Liver (tissue), 9 donors: ENCODE results near the gene FAAH. TPM values are rescaled to one million over a fixed set of nuclear protein-coding genes. Genes with fewer than 3 reads are reported as not detected.

Source experiments
- DNase-seq: peaks from one replicate; pipeline ENCODE4 v3.0.0-alpha.2; 2017; ENCODE audit warnings: low spot score
- H3K27ac ChIP-seq, 2 donors: one replicate each; pipeline ENCODE4 v1.7.0; 2013; ENCODE audit warnings: inconsistent platforms in 2 of 2, low read length in 2 of 2, control low read depth in 1 of 2, low read depth in 1 of 2, mild to moderate bottlenecking in 1 of 2
- H3K27me3 ChIP-seq, 4 donors: one replicate each; pipeline versions ENCODE4 v1.6.1 to v1.7.0; 2013; ENCODE audit warnings: low read length in 3 of 4, inconsistent platforms in 1 of 4, mild to moderate bottlenecking in 1 of 4, moderate library complexity in 1 of 4; ENCODE audit not compliant: control insufficient read depth in 4 of 4, insufficient read depth in 4 of 4
- H3K36me3 ChIP-seq, 4 donors: one replicate each; pipeline versions ENCODE4 v1.6.1 to v1.7.0; 2013; ENCODE audit warnings: low read length in 3 of 4, mild to moderate bottlenecking in 3 of 4, low read depth in 1 of 4, moderate library complexity in 1 of 4; ENCODE audit not compliant: control insufficient read depth in 4 of 4, insufficient read depth in 3 of 4
- H3K4me1 ChIP-seq, 4 donors: one replicate each; pipeline versions ENCODE4 v1.6.1 to v1.7.0; 2013; ENCODE audit warnings: low read length in 3 of 4, mild to moderate bottlenecking in 3 of 4, moderate library complexity in 1 of 4; ENCODE audit not compliant: control insufficient read depth in 4 of 4, insufficient read depth in 4 of 4
- H3K4me3 ChIP-seq, 3 donors: one replicate each; pipeline versions ENCODE4 v1.6.1 to v1.7.0; 2013; ENCODE audit warnings: low read length in 3 of 3, control low read depth in 1 of 3, low read depth in 1 of 3, mild to moderate bottlenecking in 1 of 3
- H3K9ac ChIP-seq, 2 donors: one replicate each; pipeline ENCODE4 v1.7.0; 2013; ENCODE audit warnings: low read length in 2 of 2, mild to moderate bottlenecking in 2 of 2, moderate library complexity in 2 of 2, control low read depth in 1 of 2, low read depth in 1 of 2
- H3K9me3 ChIP-seq, 4 donors: one replicate each; pipeline versions ENCODE4 v1.6.1 to v1.7.0; 2013; ENCODE audit warnings: low read length in 3 of 4; ENCODE audit not compliant: control insufficient read depth in 4 of 4
- EGR1 ChIP-seq, 2 donors: IDR thresholded peaks; 2 replicates each; pipeline ENCODE4 v1.6.1; 2016 to 2018; ENCODE audit warnings: antibody characterized with exemption in 2 of 2, low read depth in 2 of 2
- FOXA1 ChIP-seq: IDR thresholded peaks from 2 replicates; pipeline ENCODE4 v1.6.1; 2016; ENCODE audit warnings: antibody characterized with exemption
- FOXA2 ChIP-seq: IDR thresholded peaks from 2 replicates; pipeline ENCODE4 v1.6.1; 2016; ENCODE audit warnings: antibody characterized with exemption
- GABPA ChIP-seq, 2 donors: IDR thresholded peaks in 1 of 2; conservative IDR thresholded peaks in 1 of 2; 2 replicates each; pipeline ENCODE4 v1.6.1; 2016; ENCODE audit warnings: antibody characterized with exemption in 2 of 2, mild to moderate bottlenecking in 1 of 2, moderate library complexity in 1 of 2
- HNF4A ChIP-seq, 2 donors: conservative IDR thresholded peaks; 2 replicates each; pipeline ENCODE4 v1.6.1; 2016; ENCODE audit warnings: antibody characterized with exemption in 2 of 2, mild to moderate bottlenecking in 2 of 2
- HNF4G ChIP-seq: IDR thresholded peaks from 2 replicates; pipeline ENCODE4 v1.6.1; 2016; ENCODE audit warnings: antibody characterized with exemption
- JUND ChIP-seq, 2 donors: IDR thresholded peaks; 2 replicates each; pipeline ENCODE4 v1.6.1; 2016; ENCODE audit warnings: antibody characterized with exemption in 2 of 2
- NR2F2 ChIP-seq: IDR thresholded peaks from 2 replicates; pipeline ENCODE4 v1.6.1; 2016; ENCODE audit warnings: antibody characterized with exemption
- RAD21 ChIP-seq, 2 donors: IDR thresholded peaks; 2 replicates each; pipeline ENCODE4 v1.6.1; 2016; ENCODE audit warnings: antibody characterized with exemption in 2 of 2, mild to moderate bottlenecking in 2 of 2
- RXRA ChIP-seq, 2 donors: IDR thresholded peaks; 2 replicates each; pipeline ENCODE4 v1.6.1; 2017 to 2018; ENCODE audit warnings: antibody characterized with exemption in 2 of 2, mild to moderate bottlenecking in 1 of 2
- SP1 ChIP-seq: IDR thresholded peaks from 2 replicates; pipeline ENCODE4 v1.6.1; 2018; ENCODE audit warnings: antibody characterized with exemption, mild to moderate bottlenecking
- TAF1 ChIP-seq: conservative IDR thresholded peaks from 2 replicates; pipeline ENCODE4 v1.6.1; 2016; ENCODE audit warnings: antibody characterized with exemption, mild to moderate bottlenecking
- YY1 ChIP-seq: IDR thresholded peaks from 2 replicates; pipeline ENCODE4 v1.6.1; 2016; ENCODE audit warnings: antibody characterized with exemption, mild to moderate bottlenecking
- WGBS: extraction: QIAGEN DNeasy Blood & Tissue Kit; methylation state at CpG from one replicate; pipeline ENCODE4 v1.1.7; 2013; 5-methylcytosine and 5-hydroxymethylcytosine counted together
- polyA plus RNA-seq, 2 donors: library from polyadenylated mRNA; stranded (reverse) in 1 of 2; unstranded in 1 of 2; fragments of 200-250 nt in 1 of 2; fragments of >200 nt in 1 of 2; fragmentation: Nextera tagmentation in 1 of 2; extraction: Ambion mirVana in 1 of 2; gene quantifications; one replicate each; pipeline versions ENCODE4 v1.2.1 to v1.2.3, GENCODE V29; 2013 to 2015
- total RNA-seq, 2 donors: library from RNA; depleted of rRNA; stranded (reverse); fragments of >200 nt; gene quantifications; one replicate each; pipeline ENCODE4 v1.2.3, GENCODE V29; 2014
- TF ChIP-seq, protein P1 (sequence below): IDR thresholded peaks from 2 replicates; pipeline ENCODE4 v1.6.1; 2016; ENCODE audit warnings: antibody characterized with exemption
- TF ChIP-seq, protein P2 (sequence below): IDR thresholded peaks from 2 replicates; pipeline ENCODE4 v1.6.1; 2016; ENCODE audit warnings: antibody characterized with exemption
- TF ChIP-seq, protein P3 (sequence below): fragments of 150-350 bp; IDR thresholded peaks from 2 replicates; pipeline ENCODE4 v1.5.1; 2017; ENCODE audit warnings: improper control_type of control experiment, low read depth, low read length; ENCODE audit not compliant: missing input control
- TF ChIP-seq, protein P4 (sequence below): IDR thresholded peaks from 2 replicates; pipeline ENCODE4 v1.6.1; 2016; ENCODE audit warnings: antibody characterized with exemption, mild to moderate bottlenecking
- TF ChIP-seq, protein P5 (sequence below): IDR thresholded peaks from 2 replicates; pipeline ENCODE4 v1.6.1; 2016; ENCODE audit warnings: antibody characterized with exemption
- donor health status: healthy.
- donor health status: healthy.
- donor health status: healthy.
- donor health status: healthy.
- donor health status: healthy.

FAAH gene
- total and polyA plus RNA-seq, 4 donors, result 4.3 to 41.5 (median 22.1) TPM

DNA sequence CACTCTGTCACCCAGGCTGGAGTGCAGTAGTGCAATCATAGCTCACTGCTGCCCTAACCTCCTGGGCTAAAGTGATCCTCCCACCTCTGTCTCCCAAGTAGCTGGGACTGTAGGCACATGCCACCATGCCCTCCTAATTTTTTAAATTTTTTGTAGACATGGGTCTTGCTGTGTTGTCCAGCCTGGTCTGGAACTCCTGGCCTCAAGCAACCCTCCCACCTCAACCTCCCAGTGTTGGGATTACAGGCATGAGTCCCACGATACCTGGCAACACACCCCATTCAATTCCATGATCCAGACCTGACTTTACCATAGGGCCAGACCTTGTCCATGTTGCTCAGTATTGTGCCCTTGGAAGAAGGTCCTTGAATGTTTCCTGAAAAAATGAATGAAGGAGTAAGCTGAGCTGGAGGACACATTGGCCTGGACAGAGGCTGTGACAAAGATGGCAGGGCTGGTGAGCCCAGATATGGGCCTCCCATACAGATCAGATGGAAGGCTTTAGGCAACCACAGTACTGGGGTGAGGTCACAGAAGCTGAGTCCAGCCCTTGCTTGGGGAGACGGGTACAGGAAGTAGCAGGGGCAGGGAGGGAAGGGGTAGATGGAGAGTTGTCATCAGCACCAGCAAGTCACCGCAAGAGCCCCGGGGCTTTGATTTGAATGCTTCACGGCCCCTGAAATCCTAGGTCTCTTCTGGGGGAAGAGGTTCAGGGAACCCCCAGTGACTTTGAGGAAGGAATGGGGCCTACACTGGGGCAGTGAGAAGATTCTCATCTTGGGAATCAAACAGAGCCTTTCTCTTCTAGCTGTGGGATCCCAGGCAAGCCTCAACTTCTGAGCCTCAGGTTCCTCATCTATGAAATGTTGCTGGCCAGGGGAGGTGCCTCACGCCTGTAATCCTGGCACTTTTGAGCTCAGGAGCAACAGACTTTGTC, 55.4 kb downstream of the FAAH start:
- Histone ChIP-seq H3K36me3 (no peaks in the 10 kb centered on the region), H3K4me1 (peaks cover 0 to 5% (median 3%) of the 10 kb centered on the region in 4 donors), H3K9ac (no peak overlapping the region), H3K27ac (no peak overlapping the region), H3K4me3 (no peak overlapping the region), H3K27me3 (peaks cover 0 to 10% (median 4%) of the 10 kb centered on the region in 4 donors), H3K9me3 (no peaks in the 10 kb centered on the region)
- TF ChIP-seq, protein P1, sequence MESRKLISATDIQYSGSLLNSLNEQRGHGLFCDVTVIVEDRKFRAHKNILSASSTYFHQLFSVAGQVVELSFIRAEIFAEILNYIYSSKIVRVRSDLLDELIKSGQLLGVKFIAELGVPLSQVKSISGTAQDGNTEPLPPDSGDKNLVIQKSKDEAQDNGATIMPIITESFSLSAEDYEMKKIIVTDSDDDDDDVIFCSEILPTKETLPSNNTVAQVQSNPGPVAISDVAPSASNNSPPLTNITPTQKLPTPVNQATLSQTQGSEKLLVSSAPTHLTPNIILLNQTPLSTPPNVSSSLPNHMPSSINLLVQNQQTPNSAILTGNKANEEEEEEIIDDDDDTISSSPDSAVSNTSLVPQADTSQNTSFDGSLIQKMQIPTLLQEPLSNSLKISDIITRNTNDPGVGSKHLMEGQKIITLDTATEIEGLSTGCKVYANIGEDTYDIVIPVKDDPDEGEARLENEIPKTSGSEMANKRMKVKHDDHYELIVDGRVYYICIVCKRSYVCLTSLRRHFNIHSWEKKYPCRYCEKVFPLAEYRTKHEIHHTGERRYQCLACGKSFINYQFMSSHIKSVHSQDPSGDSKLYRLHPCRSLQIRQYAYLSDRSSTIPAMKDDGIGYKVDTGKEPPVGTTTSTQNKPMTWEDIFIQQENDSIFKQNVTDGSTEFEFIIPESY, result no peak
- TF ChIP-seq HNF4G (no peak), HNF4A (conservative IDR thresholded peaks at IDR 0.05) (no peak), GABPA (IDR thresholded peaks at IDR 0.05 in 1 of 2, conservative IDR thresholded peaks at IDR 0.05 in 1 of 2) (no peak), NR2F2 (no peak), JUND (IDR thresholded peaks at IDR 0.05) (no peak), FOXA2 (no peak), RAD21 (IDR thresholded peaks at IDR 0.05) (no peak), FOXA1 (no peak), SP1 (no peak), RXRA (IDR thresholded peaks at IDR 0.05) (no peak), TAF1 (no peak), EGR1 (IDR thresholded peaks at IDR 0.05; ENCODE audit: low read depth in 2 of 2) (no peak), YY1 (no peak)
- TF ChIP-seq, protein P2, sequence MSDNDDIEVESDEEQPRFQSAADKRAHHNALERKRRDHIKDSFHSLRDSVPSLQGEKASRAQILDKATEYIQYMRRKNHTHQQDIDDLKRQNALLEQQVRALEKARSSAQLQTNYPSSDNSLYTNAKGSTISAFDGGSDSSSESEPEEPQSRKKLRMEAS, result no peak
- TF ChIP-seq, protein P3, sequence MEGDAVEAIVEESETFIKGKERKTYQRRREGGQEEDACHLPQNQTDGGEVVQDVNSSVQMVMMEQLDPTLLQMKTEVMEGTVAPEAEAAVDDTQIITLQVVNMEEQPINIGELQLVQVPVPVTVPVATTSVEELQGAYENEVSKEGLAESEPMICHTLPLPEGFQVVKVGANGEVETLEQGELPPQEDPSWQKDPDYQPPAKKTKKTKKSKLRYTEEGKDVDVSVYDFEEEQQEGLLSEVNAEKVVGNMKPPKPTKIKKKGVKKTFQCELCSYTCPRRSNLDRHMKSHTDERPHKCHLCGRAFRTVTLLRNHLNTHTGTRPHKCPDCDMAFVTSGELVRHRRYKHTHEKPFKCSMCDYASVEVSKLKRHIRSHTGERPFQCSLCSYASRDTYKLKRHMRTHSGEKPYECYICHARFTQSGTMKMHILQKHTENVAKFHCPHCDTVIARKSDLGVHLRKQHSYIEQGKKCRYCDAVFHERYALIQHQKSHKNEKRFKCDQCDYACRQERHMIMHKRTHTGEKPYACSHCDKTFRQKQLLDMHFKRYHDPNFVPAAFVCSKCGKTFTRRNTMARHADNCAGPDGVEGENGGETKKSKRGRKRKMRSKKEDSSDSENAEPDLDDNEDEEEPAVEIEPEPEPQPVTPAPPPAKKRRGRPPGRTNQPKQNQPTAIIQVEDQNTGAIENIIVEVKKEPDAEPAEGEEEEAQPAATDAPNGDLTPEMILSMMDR, result no peak
- TF ChIP-seq, protein P4, sequence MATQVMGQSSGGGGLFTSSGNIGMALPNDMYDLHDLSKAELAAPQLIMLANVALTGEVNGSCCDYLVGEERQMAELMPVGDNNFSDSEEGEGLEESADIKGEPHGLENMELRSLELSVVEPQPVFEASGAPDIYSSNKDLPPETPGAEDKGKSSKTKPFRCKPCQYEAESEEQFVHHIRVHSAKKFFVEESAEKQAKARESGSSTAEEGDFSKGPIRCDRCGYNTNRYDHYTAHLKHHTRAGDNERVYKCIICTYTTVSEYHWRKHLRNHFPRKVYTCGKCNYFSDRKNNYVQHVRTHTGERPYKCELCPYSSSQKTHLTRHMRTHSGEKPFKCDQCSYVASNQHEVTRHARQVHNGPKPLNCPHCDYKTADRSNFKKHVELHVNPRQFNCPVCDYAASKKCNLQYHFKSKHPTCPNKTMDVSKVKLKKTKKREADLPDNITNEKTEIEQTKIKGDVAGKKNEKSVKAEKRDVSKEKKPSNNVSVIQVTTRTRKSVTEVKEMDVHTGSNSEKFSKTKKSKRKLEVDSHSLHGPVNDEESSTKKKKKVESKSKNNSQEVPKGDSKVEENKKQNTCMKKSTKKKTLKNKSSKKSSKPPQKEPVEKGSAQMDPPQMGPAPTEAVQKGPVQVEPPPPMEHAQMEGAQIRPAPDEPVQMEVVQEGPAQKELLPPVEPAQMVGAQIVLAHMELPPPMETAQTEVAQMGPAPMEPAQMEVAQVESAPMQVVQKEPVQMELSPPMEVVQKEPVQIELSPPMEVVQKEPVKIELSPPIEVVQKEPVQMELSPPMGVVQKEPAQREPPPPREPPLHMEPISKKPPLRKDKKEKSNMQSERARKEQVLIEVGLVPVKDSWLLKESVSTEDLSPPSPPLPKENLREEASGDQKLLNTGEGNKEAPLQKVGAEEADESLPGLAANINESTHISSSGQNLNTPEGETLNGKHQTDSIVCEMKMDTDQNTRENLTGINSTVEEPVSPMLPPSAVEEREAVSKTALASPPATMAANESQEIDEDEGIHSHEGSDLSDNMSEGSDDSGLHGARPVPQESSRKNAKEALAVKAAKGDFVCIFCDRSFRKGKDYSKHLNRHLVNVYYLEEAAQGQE, result no peak
- TF ChIP-seq, protein P5, sequence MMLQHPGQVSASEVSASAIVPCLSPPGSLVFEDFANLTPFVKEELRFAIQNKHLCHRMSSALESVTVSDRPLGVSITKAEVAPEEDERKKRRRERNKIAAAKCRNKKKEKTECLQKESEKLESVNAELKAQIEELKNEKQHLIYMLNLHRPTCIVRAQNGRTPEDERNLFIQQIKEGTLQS, result no peak
- DNase-seq, result no peak
- WGBS, result 78% methylated on average over 6 of the region's 6 CpGs
